Limb (tissue), 2 donors: Measurements from ENCODE around the gene TIMM50.
A peak's percentile ranks its signal among the peaks of the same experiment; 100 is the strongest.

Experiments used
- DNase-seq, 2 donors: peaks; one replicate each; pipeline ENCODE4 v3.0.0-alpha.2; 2016; ENCODE audit errors: extremely low spot score in 2 of 2

TIMM50 gene

GRCh38 chr19:39500543-39500942, 19.9 kb downstream of the TIMM50 start:
- no peak for DNase-seq

- no peak for DNase-seq
Measured at GRCh38 chr19:39501340-39501739, 20.7 kb downstream of the TIMM50 start.

GRCh38 chr19:39502640-39503417, 22.2 kb downstream of the TIMM50 start:
- DNase-seq: peak; percentile 65 to 81

GRCh38 chr19:39506598-39506943, 25.9 kb downstream of the TIMM50 start:
- DNase-seq: no peak

- peak; percentile 69 to 82 for DNase-seq
Measured at GRCh38 chr19:39506944-39507714, 26.5 kb downstream of the TIMM50 start.

GRCh38 chr19:39507715-39508364, 27.2 kb downstream of the TIMM50 start:
- DNase-seq: no peak

GRCh38 chr19:39508629-39509028, 28.0 kb downstream of the TIMM50 start:
- no peak for DNase-seq

GRCh38 chr19:39509233-39509632, 28.6 kb downstream of the TIMM50 start:
- no peak for DNase-seq

GRCh38 chr19:39512988-39513387, 32.4 kb downstream of the TIMM50 start:
- no peak for DNase-seq

GRCh38 chr19:39514840-39515550, 34.4 kb downstream of the TIMM50 start, which contains the start of gene SELENOV:
Gene SELENOV, plus strand, starts transcription at chr19:39515139. Its CDS starts 74 bp downstream, at chr19:39515213.
- DNase-seq: peak in 1 of 2 donors; percentile 69

- no peak for DNase-seq
Measured at GRCh38 chr19:39515551-39516191, 35.0 kb downstream of the TIMM50 start.

- DNase-seq: no peak
Measured at GRCh38 chr19:39516270-39516669, 35.6 kb downstream of the TIMM50 start.

- DNase-seq: no peak
Measured at GRCh38 chr19:39517432-39517831, 36.8 kb downstream of the TIMM50 start.

- DNase-seq: no peak
Measured at GRCh38 chr19:39518458-39518857, 37.8 kb downstream of the TIMM50 start.

GRCh38 chr19:39518975-39519374, 38.3 kb downstream of the TIMM50 start:
- DNase-seq: no peak

- DNase-seq: no peak
Measured at GRCh38 chr19:39520541-39521484, 40.2 kb downstream of the TIMM50 start.

- no peak for DNase-seq
Measured at GRCh38 chr19:39524495-39524894, 43.9 kb downstream of the TIMM50 start.

GRCh38 chr19:39525205-39525604, 44.6 kb downstream of the TIMM50 start:
- no peak for DNase-seq

GRCh38 chr19:39531834-39532232, 51.2 kb downstream of the TIMM50 start:
- no peak for DNase-seq
